Fibroblast of mammary gland (primary cell): Measurements from ENCODE around the gene CD1E.
"Not testable (repeated sequence)": the region's sequence is repeated elsewhere in the genome, so short reads cannot be mapped to it uniquely, and the experiment has no call there.

Experiments used
- DNase-seq: peaks from one replicate; pipeline ENCODE4 v3.0.0-alpha.2; 2010; ENCODE audit warnings: low read depth
- H3K4me3 ChIP-seq: 2 replicates; pipeline ENCODE4 v1.5.1; 2011; ENCODE audit warnings: low read depth, mild to moderate bottlenecking, low read length, moderate library complexity; ENCODE audit not compliant: control insufficient read depth
- CTCF ChIP-seq: conservative IDR thresholded peaks from 2 replicates; pipeline ENCODE4 v1.5.1; 2011; ENCODE audit warnings: low read depth, low read length, inconsistent platforms; ENCODE audit not compliant: control insufficient read depth, insufficient read depth

Gene CD1E

GRCh38 chr1:158356616-158357015 lies 2.9 kb downstream of the CD1E start:
- no peak for DNase-seq
- TF ChIP-seq CTCF: no peak
- no peak overlapping the region for H3K4me3 ChIP-seq

GRCh38 chr1:158357441-158357840 lies 3.7 kb downstream of the CD1E start:
- TF ChIP-seq CTCF: no peak
- no peak for DNase-seq
- no peak overlapping the region for H3K4me3 ChIP-seq

GRCh38 chr1:158362482-158362881 lies 8.8 kb downstream of the CD1E start:
- no peak for DNase-seq
- H3K4me3 ChIP-seq: no peak overlapping the region
- TF ChIP-seq CTCF: no peak

- DNase-seq: no peak
- no peak for TF ChIP-seq CTCF
- H3K4me3 ChIP-seq: no peak overlapping the region
These were observed 9.2 kb downstream of the CD1E start for GRCh38 chr1:158362941-158363340.

- H3K4me3 ChIP-seq: no peak overlapping the region
- TF ChIP-seq CTCF: no peak
These were observed 13.1 kb downstream of the CD1E start for GRCh38 chr1:158366783-158367182.

GRCh38 chr1:158371188-158371953 lies 17.7 kb downstream of the CD1E start:
- TF ChIP-seq CTCF: no peak

More at GRCh38 chr1:158366783-158367182, 13.1 kb downstream of the CD1E start:
- no peak for DNase-seq

GRCh38 chr1:158374101-158374500 lies 20.4 kb downstream of the CD1E start:
- DNase-seq: not testable (repeated sequence)

More at GRCh38 chr1:158371188-158371953, 17.7 kb downstream of the CD1E start:
- H3K4me3 ChIP-seq: no peak overlapping the region
- no peak for DNase-seq

More at GRCh38 chr1:158374101-158374500, 20.4 kb downstream of the CD1E start:
- H3K4me3 ChIP-seq: not testable (repeated sequence)
